Lower leg skin (tissue), 4 donors: ENCODE data around the gene PPARA. TPM values are rescaled to one million over a fixed set of nuclear protein-coding genes. Genes with fewer than 3 reads are reported as not detected.
"Not testable (repeated sequence)": the region's sequence is repeated elsewhere in the genome, so short reads cannot be mapped to it uniquely, and the experiment has no call there.

Source experiments
- DNase-seq, 2 donors: peaks; one replicate each; pipeline ENCODE4 v3.0.0-alpha.2; 2019; ENCODE audit warnings: low spot score in 2 of 2
- H3K4me3 ChIP-seq: fragments of 200-600 bp; sonication (generic); 2 replicates; pipeline ENCODE4 v1.5.1; 2017; ENCODE audit warnings: mild to moderate bottlenecking, low read depth; ENCODE audit not compliant: poor library complexity, severe bottlenecking
- POLR2A ChIP-seq, 2 donors: fragments of 450-650 bp; IDR thresholded peaks; one replicate each; pipeline ENCODE4 v1.6.1; 2016 to 2017; ENCODE audit warnings: antibody characterized with exemption in 2 of 2, mild to moderate bottlenecking in 1 of 2, moderate library complexity in 1 of 2
- WGBS, 2 donors: methylation state at CpG; one replicate each; pipeline ENCODE4 v1.1.5; 2018; 5-methylcytosine and 5-hydroxymethylcytosine counted together
- intact Hi-C: fragments of 100-400 bp; cut with DNase I; formaldehyde crosslinking; loops from one replicate; pipeline ENCODE4 v1.15.0; 2023; ENCODE audit warnings: low total_unique reads
- total RNA-seq, 4 donors: library from RNA; depleted of rRNA; stranded (reverse); fragments of >200 nt; gene quantifications; one replicate each; pipeline ENCODE4 v1.1.0, GENCODE V29; 2016
- TF ChIP-seq, protein P1 (sequence below), 3 donors: fragments of 450-650 bp; IDR thresholded peaks; one replicate each; pipeline ENCODE4 v1.5.1; 2016; ENCODE audit warnings: antibody characterized with exemption in 3 of 3, mild to moderate bottlenecking in 3 of 3, moderate library complexity in 2 of 3

PPARA gene
- total RNA-seq, 4 donors from 2014 or later: 27.8 to 58.1 (median 37.8) TPM

DNA sequence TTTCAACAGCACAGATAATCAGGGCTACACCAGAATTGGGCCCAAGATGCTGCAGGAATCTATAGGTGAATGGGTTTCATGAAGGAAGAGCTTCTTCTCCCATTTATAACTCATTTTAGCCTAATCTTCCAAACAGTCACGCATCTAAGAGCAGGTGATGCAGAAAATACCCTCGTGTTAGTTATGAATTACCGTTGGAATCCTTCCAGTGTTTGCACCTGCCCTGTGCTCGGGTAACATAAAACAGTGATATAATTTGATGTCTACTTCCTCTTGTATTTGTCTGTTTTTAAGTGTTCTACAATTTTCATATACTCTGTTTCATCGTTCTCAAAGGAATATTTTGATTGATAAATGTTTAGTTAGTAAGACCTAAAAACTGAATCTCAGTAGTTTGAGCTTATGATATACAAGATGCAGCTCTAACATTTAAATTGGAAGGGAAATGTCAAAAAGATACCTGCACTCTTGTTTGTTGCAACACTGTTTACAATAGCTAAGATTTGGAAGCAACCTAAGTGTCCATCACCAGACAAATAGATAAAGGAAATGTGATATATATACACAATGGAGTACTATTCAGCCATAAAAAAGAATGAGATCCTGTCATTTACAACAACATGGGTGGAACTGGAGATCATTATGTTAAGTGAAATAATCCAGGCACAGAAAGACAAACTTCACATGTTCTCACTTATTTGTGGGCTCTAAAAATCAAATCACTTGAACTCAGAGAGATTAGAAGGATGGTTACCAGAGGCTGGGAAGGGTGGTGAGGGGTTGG is 42.1 kb downstream of the PPARA start:
- intact Hi-C loops: no loop called here
- no peak overlapping the region for H3K4me3 ChIP-seq
- TF ChIP-seq, protein P1, sequence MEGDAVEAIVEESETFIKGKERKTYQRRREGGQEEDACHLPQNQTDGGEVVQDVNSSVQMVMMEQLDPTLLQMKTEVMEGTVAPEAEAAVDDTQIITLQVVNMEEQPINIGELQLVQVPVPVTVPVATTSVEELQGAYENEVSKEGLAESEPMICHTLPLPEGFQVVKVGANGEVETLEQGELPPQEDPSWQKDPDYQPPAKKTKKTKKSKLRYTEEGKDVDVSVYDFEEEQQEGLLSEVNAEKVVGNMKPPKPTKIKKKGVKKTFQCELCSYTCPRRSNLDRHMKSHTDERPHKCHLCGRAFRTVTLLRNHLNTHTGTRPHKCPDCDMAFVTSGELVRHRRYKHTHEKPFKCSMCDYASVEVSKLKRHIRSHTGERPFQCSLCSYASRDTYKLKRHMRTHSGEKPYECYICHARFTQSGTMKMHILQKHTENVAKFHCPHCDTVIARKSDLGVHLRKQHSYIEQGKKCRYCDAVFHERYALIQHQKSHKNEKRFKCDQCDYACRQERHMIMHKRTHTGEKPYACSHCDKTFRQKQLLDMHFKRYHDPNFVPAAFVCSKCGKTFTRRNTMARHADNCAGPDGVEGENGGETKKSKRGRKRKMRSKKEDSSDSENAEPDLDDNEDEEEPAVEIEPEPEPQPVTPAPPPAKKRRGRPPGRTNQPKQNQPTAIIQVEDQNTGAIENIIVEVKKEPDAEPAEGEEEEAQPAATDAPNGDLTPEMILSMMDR (IDR thresholded peaks at IDR 0.05): no peak
- TF ChIP-seq POLR2A (IDR thresholded peaks at IDR 0.05): no peak
- 87 to 88% methylated on average over 5 of the region's 5 CpGs for WGBS, 2 donors
- no peak for DNase-seq

DNA sequence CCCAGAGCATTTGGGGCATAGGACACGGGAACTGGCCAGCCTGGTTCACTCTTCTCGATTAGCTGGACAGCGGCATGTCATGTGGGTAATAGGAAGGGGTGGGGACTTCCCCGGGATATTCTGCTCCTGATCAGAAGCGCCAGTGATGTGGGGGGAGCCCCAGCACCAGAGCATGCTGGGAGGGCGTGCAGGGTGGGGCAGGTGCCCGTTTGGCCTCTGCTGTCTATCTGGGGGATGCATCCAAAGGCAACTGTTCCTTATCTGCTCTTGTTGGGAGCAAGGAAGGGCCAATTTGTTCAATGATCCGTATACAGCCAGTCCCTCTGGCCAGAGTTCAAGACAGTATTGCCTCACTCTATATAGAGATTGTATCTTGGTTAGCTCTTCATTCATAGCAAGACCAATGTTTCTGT is 43.6 kb downstream of the PPARA start:
- TF ChIP-seq, protein P1 (IDR thresholded peaks at IDR 0.05): no peak
- TF ChIP-seq POLR2A (IDR thresholded peaks at IDR 0.05): no peak
- no peak overlapping the region for H3K4me3 ChIP-seq
- 58 to 67% methylated on average over 8 of the region's 8 CpGs for WGBS, 2 donors
- DNase-seq: peak in 1 of 2 donors; percentile 26
- intact Hi-C loops: no loop called here

DNA sequence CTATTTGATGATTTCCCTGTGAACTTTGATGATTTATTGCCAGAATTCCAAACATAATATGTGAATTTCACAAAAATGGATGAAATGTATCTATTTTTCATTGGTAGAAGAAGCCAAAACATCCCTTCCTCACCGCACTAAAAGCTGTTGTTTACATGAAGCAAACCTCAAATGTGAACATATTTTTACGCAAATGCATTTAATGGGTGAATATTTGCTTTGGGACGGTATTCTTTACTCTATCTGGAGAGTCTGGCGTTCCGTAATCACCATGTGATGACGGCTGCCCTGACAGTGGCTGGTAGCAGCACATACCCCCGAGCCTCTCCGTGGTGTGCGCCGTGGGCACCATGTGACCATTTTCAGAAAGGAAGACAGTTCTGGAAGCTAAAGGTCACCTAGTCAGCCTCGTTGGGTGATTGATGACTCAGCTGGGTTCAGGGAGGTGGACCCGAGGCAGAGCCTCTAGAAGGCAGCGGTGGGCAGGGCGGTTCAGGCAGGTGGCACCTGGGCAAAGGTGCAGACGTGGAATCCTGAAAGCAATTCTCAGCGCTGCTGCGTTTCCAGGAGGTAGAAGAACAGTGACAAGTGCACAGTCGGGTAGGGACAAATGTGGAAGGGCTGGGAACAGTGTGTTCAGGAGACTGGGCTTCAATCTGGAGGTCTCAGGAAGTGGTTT is 45.3 kb downstream of the PPARA start:
- DNase-seq: peak in 1 of 2 donors; percentile 73
- intact Hi-C loops: no loop called here
- H3K4me3 ChIP-seq: no peak overlapping the region
- 89 to 90% methylated on average over 18 of the region's 18 CpGs for WGBS, 2 donors
- TF ChIP-seq, protein P1 (IDR thresholded peaks at IDR 0.05): no peak
- no peak for TF ChIP-seq POLR2A (IDR thresholded peaks at IDR 0.05)

DNA sequence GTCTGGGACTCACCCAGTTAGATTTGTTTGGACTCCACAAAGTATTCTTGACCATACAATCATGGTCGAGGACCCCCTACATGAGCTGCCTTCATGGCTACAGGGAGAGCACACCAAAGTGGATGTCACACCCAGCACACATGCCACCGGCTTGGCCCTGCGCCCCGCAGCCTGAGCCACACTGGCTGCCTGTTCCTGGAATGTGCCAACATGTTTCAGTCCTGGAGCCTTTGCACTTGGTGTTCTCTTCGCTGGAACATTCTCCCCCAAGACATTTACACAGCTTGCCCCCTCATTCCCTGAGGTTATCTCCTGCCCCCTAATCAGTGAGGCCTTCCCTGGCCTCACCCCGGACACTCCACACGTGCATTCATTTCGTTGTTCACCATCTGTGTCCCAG is 46.0 kb downstream of the PPARA start:
- peak in 1 of 2 donors; percentile 65 for DNase-seq
- intact Hi-C loops: no loop called here
- WGBS, 2 donors: 71 to 78% methylated on average over 8 of the region's 8 CpGs
- no peak overlapping the region for H3K4me3 ChIP-seq
- TF ChIP-seq POLR2A (IDR thresholded peaks at IDR 0.05): no peak
- TF ChIP-seq, protein P1 (IDR thresholded peaks at IDR 0.05): no peak

DNA sequence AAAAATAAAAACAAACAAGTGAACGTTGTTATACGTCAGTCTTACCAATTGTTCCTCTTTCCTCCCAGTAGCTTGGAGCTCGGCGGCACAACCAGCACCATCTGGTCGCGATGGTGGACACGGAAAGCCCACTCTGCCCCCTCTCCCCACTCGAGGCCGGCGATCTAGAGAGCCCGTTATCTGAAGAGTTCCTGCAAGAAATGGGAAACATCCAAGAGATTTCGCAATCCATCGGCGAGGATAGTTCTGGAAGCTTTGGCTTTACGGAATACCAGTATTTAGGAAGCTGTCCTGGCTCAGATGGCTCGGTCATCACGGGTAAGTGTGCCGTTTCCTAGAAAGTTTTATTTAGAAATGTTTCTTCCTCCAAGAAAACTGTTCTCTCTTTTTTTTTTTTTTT is 47.9 kb downstream of the PPARA start:
- H3K4me3 ChIP-seq: no peak overlapping the region
- 91 to 94% methylated on average over 18 of the region's 18 CpGs for WGBS, 2 donors
- TF ChIP-seq POLR2A (IDR thresholded peaks at IDR 0.05): no peak
- TF ChIP-seq, protein P1 (IDR thresholded peaks at IDR 0.05): no peak
- DNase-seq: peak in 1 of 2 donors; percentile 25
- intact Hi-C loops: no loop called here

DNA sequence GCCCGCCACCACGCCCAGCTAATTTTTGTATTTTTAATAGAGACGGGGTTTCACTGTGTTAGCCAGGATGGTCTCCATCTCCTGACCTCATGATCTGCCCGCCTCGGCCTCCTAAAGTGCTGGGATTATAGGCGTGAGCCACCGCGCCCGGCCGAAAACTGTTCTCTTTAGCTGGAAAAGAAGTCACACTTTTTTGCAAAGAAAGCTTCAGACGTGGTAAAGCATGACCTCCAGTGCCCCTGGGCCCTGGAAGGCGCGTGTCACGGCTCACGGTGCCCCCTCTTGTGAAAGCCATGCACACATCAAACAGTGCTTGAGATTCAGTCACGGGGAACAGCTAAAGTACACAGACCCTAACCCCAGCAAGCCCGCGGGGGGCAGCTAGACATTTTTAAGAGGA is 48.5 kb downstream of the PPARA start:
- DNase-seq: peak in 1 of 2 donors; percentile 52
- intact Hi-C loops, H3K4me3 ChIP-seq: not testable (repeated sequence)
- 94 to 97% methylated on average over 18 of the region's 18 CpGs for WGBS, 2 donors
